GM12878 (cell line): ENCODE measurements around the gene SLC45A2. TPM values are rescaled to one million over a fixed set of nuclear protein-coding genes. Genes with fewer than 3 reads are reported as not detected.

Experiments used
- ATAC-seq: fragments of 200-7000 bp; cut with Tn5 transposase; 3 replicates; pipeline ENCODE4 v1.9.1; 2020; ENCODE audit warnings: mild to moderate bottlenecking, moderate library complexity
- BruUV-seq: library from RNA; stranded (reverse); fragments of 400-500 nt; replicated peaks from 2 replicates; lab custom pipeline; 2021; lab: Mats Ljungman, UMichigan
- CTCF ChIA-PET: fragments of 300-600 bp; sonication (Branson Sonifier 250); formaldehyde crosslinking; extraction: SDS; loops from one replicate; lab custom pipeline; 2021; ENCODE audit warnings: inconsistent platforms; lab: Yijun Ruan, JAX
- POLR2A ChIA-PET: fragments of 350-600 bp; formaldehyde crosslinking; extraction: SDS; loops from one replicate; lab custom pipeline; 2021; ENCODE audit warnings: inconsistent platforms; lab: Charles Lee
- RAD21 ChIA-PET: fragments of 300-600 bp; sonication (Branson Sonifier 250); formaldehyde crosslinking; loops from one replicate; lab custom pipeline; 2023; ENCODE audit warnings: antibody characterized with exemption; ENCODE audit not compliant: unreplicated experiment; lab: Charles Lee
- SMC1A ChIA-PET: fragments of 300-600 bp; sonication (Branson Sonifier 250); formaldehyde crosslinking; loops from one replicate; lab custom pipeline; 2023; ENCODE audit not compliant: unreplicated experiment, uncharacterized antibody; lab: Charles Lee
- DNase-seq: peaks from one replicate; pipeline ENCODE4 v3.0.0-alpha.2; 2011; ENCODE audit warnings: low read depth, low spot score
- FAIRE-seq: peaks from 3 replicates; lab custom pipeline; 2011; peaks lifted over from hg19 to GRCh38; lab: Jason Lieb, UNC
- H2AFZ ChIP-seq: 2 replicates; pipeline ENCODE4 v1.6.0; 2011; ENCODE audit warnings: low read depth, low read length, control low read depth; ENCODE audit not compliant: control insufficient read depth
- H3K27ac ChIP-seq: 2 replicates; pipeline ENCODE4 v1.5.1; 2011; ENCODE audit warnings: control low read depth; ENCODE audit not compliant: control insufficient read depth, insufficient read depth
- H3K27me3 ChIP-seq, 2 experiments: replicated peaks in 1 of 2; 2 replicates each; pipeline versions ENCODE4 v1.6.0 to v1.6.1; 2011; ENCODE audit warnings: low read length in 1 of 2; ENCODE audit not compliant: control insufficient read depth in 2 of 2, insufficient read depth in 2 of 2
- H3K36me3 ChIP-seq, 2 experiments: 2 replicates each; pipeline ENCODE4 v1.5.1; 2011; ENCODE audit warnings: low read length in 1 of 2; ENCODE audit not compliant: control insufficient read depth in 2 of 2, insufficient read depth in 2 of 2
- H3K4me1 ChIP-seq: 2 replicates; pipeline ENCODE4 v1.6.1; 2011; ENCODE audit warnings: mild to moderate bottlenecking, low read length, moderate library complexity, mixed read lengths; ENCODE audit not compliant: control insufficient read depth, insufficient read depth
- H3K4me2 ChIP-seq: 2 replicates; pipeline ENCODE4 v1.6.0; 2011; ENCODE audit warnings: control low read depth; ENCODE audit not compliant: control insufficient read depth, insufficient read depth
- H3K4me3 ChIP-seq: fragments of 200-600 bp; sonication (generic); 2 replicates; pipeline ENCODE4 v1.5.1; 2016
- H3K79me2 ChIP-seq: 2 replicates; pipeline ENCODE4 v1.6.0; 2011; ENCODE audit warnings: low read length; ENCODE audit not compliant: control insufficient read depth, insufficient read depth
- H3K9ac ChIP-seq: 2 replicates; pipeline ENCODE4 v1.8.0; 2011; ENCODE audit warnings: low read length, control low read depth, mixed read lengths; ENCODE audit not compliant: control insufficient read depth, insufficient read depth
- H3K9me3 ChIP-seq: replicated peaks from 3 replicates; pipeline ENCODE4 v1.5.1; 2011; ENCODE audit warnings: mild to moderate bottlenecking, low read length; ENCODE audit not compliant: control insufficient read depth, insufficient read depth
- H4K20me1 ChIP-seq: 2 replicates; pipeline ENCODE4 v1.6.0; 2011; ENCODE audit not compliant: control insufficient read depth, insufficient read depth
- CTCF ChIP-seq, 3 experiments: IDR thresholded peaks in 2 of 3; conservative IDR thresholded peaks in 1 of 3; 2 replicates each; pipeline ENCODE4 v1.5.1; 2011; ENCODE audit warnings: low read depth in 3 of 3, low read length in 3 of 3, mild to moderate bottlenecking in 3 of 3, control low read depth in 2 of 3, moderate library complexity in 2 of 3, inconsistent platforms in 1 of 3, mixed read lengths in 1 of 3; ENCODE audit not compliant: control insufficient read depth in 2 of 3, insufficient read depth in 1 of 3; ENCODE audit errors: extremely low read depth in 1 of 3
- HDGF ChIP-seq: fragments of 450-650 bp; IDR thresholded peaks from 2 replicates; pipeline ENCODE4 v1.6.1; 2016; ENCODE audit warnings: antibody characterized with exemption
- IRF3 ChIP-seq: fragments of 450-650 bp; IDR thresholded peaks from 2 replicates; pipeline ENCODE4 v1.6.1; 2014; ENCODE audit warnings: mild to moderate bottlenecking
- LARP7 ChIP-seq: fragments of 450-650 bp; IDR thresholded peaks from 2 replicates; pipeline ENCODE4 v1.6.1; 2017; ENCODE audit warnings: mild to moderate bottlenecking
- RAD21 ChIP-seq: IDR thresholded peaks from 2 replicates; pipeline ENCODE4 v1.6.1; 2011; ENCODE audit warnings: mild to moderate bottlenecking, low read depth, low read length, moderate library complexity; ENCODE audit not compliant: insufficient read depth
- RUNX3 ChIP-seq: IDR thresholded peaks from 2 replicates; pipeline ENCODE4 v1.6.1; 2012; ENCODE audit warnings: low read length, inconsistent platforms
- WGBS: methylation state at CpG from one replicate; pipeline ENCODE4 v1.1.6; 2016; ENCODE audit warnings: low lambda C conversion rate; ENCODE audit not compliant: insufficient replicate concordance, insufficient coverage; ENCODE audit errors: missing lambda C conversion rate; 5-methylcytosine and 5-hydroxymethylcytosine counted together
- in situ Hi-C: fragments of 300-500 bp; cut with MboI; formaldehyde crosslinking; loops from 9 replicates; pipeline ENCODE4 v1.14.3; 2018; ENCODE audit warnings: mixed read lengths
- intact Hi-C: fragments of 100-400 bp; cut with micrococcal nuclease; formaldehyde crosslinking; loops from one replicate; pipeline ENCODE4 v1.14.2; 2022; ENCODE audit not compliant: unreplicated experiment
- polyA plus RNA-seq, 11 experiments: library from polyadenylated mRNA; depleted of rRNA in 4 of 11; unstranded in 6 of 11; stranded (reverse) in 5 of 11; fragments of >200 nt; fragmentation: Nextera tagmentation in 4 of 11; fragmentation: Illumina TruSeq in 1 of 11; extraction: Ambion mirVana in 4 of 11; extraction: Trizol in 1 of 11; gene quantifications; 1 replicate in 1 of 11; 2 replicates in 10 of 11; pipeline versions ENCODE4 v1.2.1 to v1.2.3, GENCODE V29; 2011 to 2016; ENCODE audit warnings: inconsistent platforms in 2 of 11, missing spikeins in 2 of 11, low read depth in 1 of 11
- total RNA-seq, 4 experiments: library from RNA; depleted of rRNA in 3 of 4; stranded (reverse); fragments of >200 nt in 3 of 4; fragmentation: Illumina TruSeq in 1 of 4; extraction: Trizol in 1 of 4; gene quantifications; 2 replicates each; pipeline versions ENCODE4 v1.2.1 to v1.2.3, GENCODE V29; 2013 to 2021

SLC45A2 gene
- total and polyA plus RNA-seq, 10 of the 15 experiments (the other 5 are each of a cell fraction or from before 2014, with no cell fraction given), result 0.06 to 0.07 TPM; not detected in 8

- no peak for FAIRE-seq
- Histone ChIP-seq H3K9me3 (no peaks in the 10 kb centered on the region), H2AFZ (no peak overlapping the region), H3K9ac (no peak overlapping the region), H3K27ac (no peak overlapping the region), H3K79me2 (no peaks in the 10 kb centered on the region), H3K4me3 (no peak overlapping the region), H3K4me1 (peaks cover 4% of the 10 kb centered on the region; the same call in 1 of the 2 replicates), H4K20me1 (no peaks in the 10 kb centered on the region), H3K27me3 (no peaks in the 10 kb centered on the region), H3K4me2 (no peak overlapping the region), H3K36me3 (no peaks in the 10 kb centered on the region)
- intact Hi-C loops (no loop called here), in situ Hi-C loops (loop anchor here (5.0 kb wide), 1 partner anchor 472 kb away; no protein-coding TSS in a partner anchor)
- no peak for DNase-seq
- ChIA-PET POLR2A (no interaction called here), RAD21 (no interaction called here), SMC1A (no interaction called here), CTCF (interaction anchor here (1.4 to 1.6 kb wide), 2 partner anchors 22 to 28 kb away, joined by 4 to 5 read pairs; no protein-coding TSS in a partner anchor)
- WGBS, result 0% methylated on average over 1 of the region's 1 CpG
- no TSS peak for BruUV-seq
- peak; percentile 62 for ATAC-seq
- TF ChIP-seq CTCF (IDR thresholded peaks at IDR 0.05 in 2 of 3, conservative IDR thresholded peaks at IDR 0.05 in 1 of 3; ENCODE audit: control insufficient read depth in 2 of 3, extremely low read depth in 1 of 3, insufficient read depth in 1 of 3, low read depth in 3 of 3, low read length in 3 of 3) (peak in 1 of 3 experiments; percentile 28; a peak in 1 of 6 replicates), HDGF (no peak), LARP7 (no peak), RUNX3 (0 out of 2 replicates have a peak, but pooled peaks have one; percentile 10), IRF3 (no peak), RAD21 (peak; percentile 40)
Observed at GRCh38 chr5:33994845-33995244, 10.4 kb upstream of the SLC45A2 start.
